Esophagus muscularis mucosa (tissue), 4 donors: ENCODE measurements around the gene RTTN. TPM values are rescaled to one million over a fixed set of nuclear protein-coding genes. Genes with fewer than 3 reads are reported as not detected.

Experiments
- DNase-seq: peaks from one replicate; pipeline ENCODE4 v3.0.0-alpha.2; 2017; ENCODE audit errors: extremely low spot score
- H3K27ac ChIP-seq, 4 donors: fragments of 200-600 bp; sonication (generic); replicated peaks in 1 of 4; 1 replicate in 3 of 4; 2 replicates in 1 of 4; pipeline ENCODE4 v1.5.1; 2016 to 2019; ENCODE audit warnings: mild to moderate bottlenecking in 1 of 4
- H3K27me3 ChIP-seq, 4 donors: fragments of 200-600 bp; sonication (generic); one replicate each; pipeline versions ENCODE4 v1.5.1 to v1.6.0; 2016 to 2019
- H3K36me3 ChIP-seq, 4 donors: fragments of 200-600 bp; sonication (generic); one replicate each; pipeline ENCODE4 v1.5.1; 2016 to 2019
- H3K4me1 ChIP-seq, 4 donors: fragments of 200-600 bp; sonication (generic); one replicate each; pipeline ENCODE4 v1.5.1; 2016 to 2019
- H3K4me3 ChIP-seq, 4 donors: fragments of 200-600 bp; sonication (generic); 1 replicate in 2 of 4; 2 replicates in 2 of 4; pipeline ENCODE4 v1.5.1; 2016 to 2019; ENCODE audit warnings: mild to moderate bottlenecking in 4 of 4, moderate library complexity in 1 of 4
- H3K9me3 ChIP-seq, 4 donors: fragments of 200-600 bp; sonication (generic); 1 replicate in 3 of 4; 2 replicates in 1 of 4; pipeline ENCODE4 v1.5.1; 2016 to 2019
- EP300 ChIP-seq: sonication (generic); formaldehyde crosslinking; IDR thresholded peaks from one replicate; pipeline ENCODE4 v1.6.1; 2017; ENCODE audit warnings: antibody characterized with exemption
- POLR2A ChIP-seq: fragments of 450-650 bp; IDR thresholded peaks from one replicate; pipeline ENCODE4 v1.6.1; 2017; ENCODE audit warnings: antibody characterized with exemption, moderate library complexity, mild to moderate bottlenecking, low read depth
- POLR2AphosphoS5 ChIP-seq, 2 donors: sonication (generic); formaldehyde crosslinking; IDR thresholded peaks; one replicate each; pipeline ENCODE4 v1.6.1; 2017; ENCODE audit warnings: antibody characterized with exemption in 2 of 2
- WGBS: methylation state at CpG from one replicate; pipeline ENCODE4 v1.1.5; 2018; 5-methylcytosine and 5-hydroxymethylcytosine counted together
- intact Hi-C: fragments of 100-400 bp; cut with DNase I; formaldehyde crosslinking; loops from one replicate; pipeline ENCODE4 v1.15.1; 2023
- total RNA-seq, 4 donors: library from RNA; depleted of rRNA; stranded (reverse); fragments of >200 nt; gene quantifications; one replicate each; pipeline versions ENCODE4 v1.1.0 to v1.2.1, GENCODE V29; 2016
- TF ChIP-seq, protein P1 (sequence below), 3 experiments: fragments of 200-600 bp in 2 of 3; fragments of 450-650 bp in 1 of 3; sonication (generic) in 2 of 3; IDR thresholded peaks; one replicate each; pipeline ENCODE4 v1.5.1; 2017 to 2019; ENCODE audit warnings: antibody characterized with exemption in 3 of 3, mild to moderate bottlenecking in 2 of 3, moderate library complexity in 1 of 3

The RTTN gene
- total RNA-seq, 4 donors from 2014 or later, result 6.7 to 18.7 (median 7.3) TPM

DNA sequence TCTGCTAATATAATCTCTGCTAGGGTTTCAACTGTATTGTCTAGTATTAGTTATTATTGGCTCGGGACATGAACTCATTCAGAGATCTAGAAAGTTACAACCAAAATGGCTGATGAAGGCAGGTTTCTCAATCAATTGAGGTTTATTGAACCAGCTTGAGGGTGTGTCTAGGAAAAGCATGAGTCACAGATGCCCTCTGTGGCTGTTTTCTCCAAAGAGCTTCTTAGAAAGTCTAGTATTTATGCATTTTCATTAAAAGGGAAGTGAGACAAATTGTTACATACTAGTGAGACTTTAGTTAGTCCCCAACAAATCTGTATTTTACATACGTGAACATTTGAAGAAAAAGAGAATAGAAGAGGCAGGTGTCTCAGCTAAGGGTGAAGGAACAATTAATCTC lies 23.0 kb upstream of the RTTN start:
- H3K27ac ChIP-seq, result no peak overlapping the region
- no peak overlapping the region for H3K4me3 ChIP-seq
- peaks cover 0 to 22% (median 17%) of the 10 kb centered on the region in 4 donors for H3K9me3 ChIP-seq
- WGBS, result 43% methylated on average over 2 of the region's 2 CpGs
- intact Hi-C loops, result no loop called here
- DNase-seq, result no peak
- H3K36me3 ChIP-seq, result no peaks in the 10 kb centered on the region
- H3K27me3 ChIP-seq, result no peaks in the 10 kb centered on the region
- TF ChIP-seq EP300 (no peak), POLR2A (no peak), POLR2AphosphoS5 (IDR thresholded peaks at IDR 0.05) (no peak)
- TF ChIP-seq, protein P1, sequence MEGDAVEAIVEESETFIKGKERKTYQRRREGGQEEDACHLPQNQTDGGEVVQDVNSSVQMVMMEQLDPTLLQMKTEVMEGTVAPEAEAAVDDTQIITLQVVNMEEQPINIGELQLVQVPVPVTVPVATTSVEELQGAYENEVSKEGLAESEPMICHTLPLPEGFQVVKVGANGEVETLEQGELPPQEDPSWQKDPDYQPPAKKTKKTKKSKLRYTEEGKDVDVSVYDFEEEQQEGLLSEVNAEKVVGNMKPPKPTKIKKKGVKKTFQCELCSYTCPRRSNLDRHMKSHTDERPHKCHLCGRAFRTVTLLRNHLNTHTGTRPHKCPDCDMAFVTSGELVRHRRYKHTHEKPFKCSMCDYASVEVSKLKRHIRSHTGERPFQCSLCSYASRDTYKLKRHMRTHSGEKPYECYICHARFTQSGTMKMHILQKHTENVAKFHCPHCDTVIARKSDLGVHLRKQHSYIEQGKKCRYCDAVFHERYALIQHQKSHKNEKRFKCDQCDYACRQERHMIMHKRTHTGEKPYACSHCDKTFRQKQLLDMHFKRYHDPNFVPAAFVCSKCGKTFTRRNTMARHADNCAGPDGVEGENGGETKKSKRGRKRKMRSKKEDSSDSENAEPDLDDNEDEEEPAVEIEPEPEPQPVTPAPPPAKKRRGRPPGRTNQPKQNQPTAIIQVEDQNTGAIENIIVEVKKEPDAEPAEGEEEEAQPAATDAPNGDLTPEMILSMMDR (IDR thresholded peaks at IDR 0.05), result no peak
- H3K4me1 ChIP-seq, result no peaks in the 10 kb centered on the region

DNA sequence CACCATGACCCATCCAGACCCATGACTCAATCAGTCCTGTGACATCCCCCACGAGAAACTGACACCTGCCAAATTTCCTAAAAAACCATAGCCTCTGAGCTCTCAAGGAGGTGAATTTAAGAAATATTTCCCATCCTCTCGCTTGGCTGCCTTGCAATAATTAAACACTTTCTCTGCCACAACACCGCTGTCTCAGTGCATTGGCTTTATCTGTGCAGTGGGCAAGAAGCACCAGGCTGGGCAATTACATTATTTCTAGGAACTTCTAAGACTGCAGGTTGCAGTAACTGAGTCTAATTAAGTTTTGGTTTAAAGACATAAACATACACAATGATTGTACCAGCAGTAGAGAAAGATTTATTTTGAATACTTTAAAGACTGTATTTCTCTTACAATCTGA lies 22.0 kb upstream of the RTTN start:
- intact Hi-C loops, result no loop called here
- no peak for TF ChIP-seq POLR2A

DNA sequence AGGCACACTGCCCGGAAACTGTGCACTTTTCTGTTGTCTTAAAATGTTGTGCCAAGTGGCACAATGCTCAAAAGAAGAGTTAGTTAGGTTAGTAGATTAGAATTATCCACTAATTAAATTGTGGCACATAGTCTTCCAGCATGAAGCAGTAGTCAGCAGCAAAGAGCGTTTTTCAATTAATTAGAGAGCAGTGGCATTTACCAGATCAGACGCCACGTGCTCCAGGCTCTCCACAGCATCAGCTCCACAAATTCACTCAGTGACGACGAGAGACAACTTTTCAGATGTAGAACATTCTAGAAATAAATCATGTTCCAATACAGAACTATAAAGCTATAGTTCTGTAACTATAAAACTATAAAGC lies 16.4 kb upstream of the RTTN start:
- intact Hi-C loops, result no loop called here
- H3K27me3 ChIP-seq, result no peaks in the 10 kb centered on the region
- DNase-seq, result no peak
- WGBS, result 77% methylated on average over 6 of the region's 6 CpGs
- TF ChIP-seq POLR2A (no peak), EP300 (no peak), POLR2AphosphoS5 (IDR thresholded peaks at IDR 0.05) (no peak)
- TF ChIP-seq, protein P1 (IDR thresholded peaks at IDR 0.05), result no peak
- peaks cover 0 to 6% (median 1%) of the 10 kb centered on the region in 4 donors for H3K9me3 ChIP-seq
- no peak overlapping the region for H3K27ac ChIP-seq
- no peaks in the 10 kb centered on the region for H3K36me3 ChIP-seq
- no peaks in the 10 kb centered on the region for H3K4me1 ChIP-seq
- H3K4me3 ChIP-seq, result no peak overlapping the region

More for the DNA sequence above, 22.0 kb upstream of the RTTN start:
- Histone ChIP-seq H3K27ac (no peak overlapping the region), H3K27me3 (no peaks in the 10 kb centered on the region), H3K9me3 (peaks cover 0 to 22% (median 17%) of the 10 kb centered on the region in 4 donors), H3K4me3 (no peak overlapping the region), H3K36me3 (no peaks in the 10 kb centered on the region), H3K4me1 (no peaks in the 10 kb centered on the region)
- WGBS, result 68% methylated on average over 3 of the region's 3 CpGs
- DNase-seq, result no peak

DNA sequence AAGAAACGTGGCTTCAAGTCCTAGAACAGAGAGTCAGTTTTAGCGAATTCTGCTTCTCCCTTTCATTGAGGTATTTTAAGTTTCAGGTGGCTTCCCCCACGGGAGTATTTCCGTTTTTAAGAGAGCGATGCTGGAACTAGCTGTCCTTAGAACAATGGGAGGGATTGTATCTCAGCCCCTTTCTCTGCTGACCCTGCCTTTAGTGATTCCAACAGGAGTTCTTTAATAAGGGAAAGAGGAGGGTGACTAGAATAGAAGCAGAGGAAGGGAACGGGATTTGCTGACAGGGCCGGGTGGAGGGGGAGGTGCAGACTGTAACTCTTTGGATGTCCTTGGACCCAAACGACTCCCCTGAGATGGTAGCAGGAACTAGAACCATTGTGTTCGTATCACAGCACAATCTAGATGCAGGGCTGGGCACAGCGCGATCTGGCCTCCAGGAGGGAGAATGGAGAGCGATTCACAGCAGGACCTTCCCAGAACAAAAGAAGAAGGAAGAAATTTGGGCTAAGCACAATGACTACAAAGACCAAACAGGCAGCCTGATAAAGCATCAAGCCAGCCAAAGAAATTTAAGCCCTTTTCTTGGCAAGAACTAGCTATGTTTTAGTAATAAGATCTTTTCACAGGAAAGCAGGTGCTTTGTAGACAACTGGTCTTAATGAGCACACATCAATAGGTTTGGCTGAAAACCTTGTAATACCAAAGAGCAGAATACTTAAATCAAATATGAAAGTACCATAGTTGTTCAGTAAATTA lies 15.8 kb upstream of the RTTN start:
- WGBS, result 47% methylated on average over 12 of the region's 12 CpGs
- no peak for TF ChIP-seq POLR2AphosphoS5 (IDR thresholded peaks at IDR 0.05)
- TF ChIP-seq, protein P1 (IDR thresholded peaks at IDR 0.05), result no peak
- no peak for TF ChIP-seq EP300
- TF ChIP-seq POLR2A, result no peak
- Histone ChIP-seq H3K9me3 (peaks cover 0 to under 1% (median 0%) of the 10 kb centered on the region in 4 donors), H3K4me1 (no peaks in the 10 kb centered on the region), H3K4me3 (no peak overlapping the region), H3K27ac (no peak overlapping the region), H3K36me3 (no peaks in the 10 kb centered on the region), H3K27me3 (no peaks in the 10 kb centered on the region)
- intact Hi-C loops, result no loop called here
- no peak for DNase-seq

DNA sequence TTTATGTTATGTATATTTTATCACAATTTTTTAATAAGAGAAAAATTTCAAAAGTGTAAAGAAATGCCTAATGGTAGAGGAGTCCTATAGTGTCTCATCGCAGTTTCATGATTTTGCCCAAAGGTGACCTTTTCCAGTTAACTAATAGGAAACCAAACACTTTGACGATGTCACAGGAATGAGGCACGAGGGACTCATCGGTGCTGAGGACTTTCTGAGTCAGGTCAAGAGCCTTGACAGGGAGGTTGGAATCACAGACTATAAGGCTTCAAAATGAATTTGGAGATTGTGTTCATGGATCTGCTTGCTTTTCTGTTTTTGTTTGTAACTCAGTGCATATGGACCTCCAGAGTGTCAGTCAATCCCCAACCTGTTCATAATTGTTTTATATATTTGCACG lies 15.1 kb upstream of the RTTN start:
- WGBS, result 84% methylated on average over 5 of the region's 5 CpGs
- Histone ChIP-seq H3K27ac (no peak overlapping the region), H3K36me3 (no peaks in the 10 kb centered on the region), H3K27me3 (no peaks in the 10 kb centered on the region), H3K4me3 (no peak overlapping the region), H3K4me1 (no peaks in the 10 kb centered on the region), H3K9me3 (no peaks in the 10 kb centered on the region)
- TF ChIP-seq, protein P1 (IDR thresholded peaks at IDR 0.05), result no peak
- no peak for TF ChIP-seq POLR2AphosphoS5 (IDR thresholded peaks at IDR 0.05)
- TF ChIP-seq POLR2A, result no peak
- no peak for TF ChIP-seq EP300
- intact Hi-C loops, result no loop called here
- DNase-seq, result no peak
